ENCODE results near the gene TENT4A. TPM values are rescaled to one million over a fixed set of nuclear protein-coding genes. Genes with fewer than 3 reads are reported as not detected.

TENT4A gene
- total and polyA plus RNA-seq, 8 donors, result 7.0 to 13.6 (median 8.6) TPM

DNA sequence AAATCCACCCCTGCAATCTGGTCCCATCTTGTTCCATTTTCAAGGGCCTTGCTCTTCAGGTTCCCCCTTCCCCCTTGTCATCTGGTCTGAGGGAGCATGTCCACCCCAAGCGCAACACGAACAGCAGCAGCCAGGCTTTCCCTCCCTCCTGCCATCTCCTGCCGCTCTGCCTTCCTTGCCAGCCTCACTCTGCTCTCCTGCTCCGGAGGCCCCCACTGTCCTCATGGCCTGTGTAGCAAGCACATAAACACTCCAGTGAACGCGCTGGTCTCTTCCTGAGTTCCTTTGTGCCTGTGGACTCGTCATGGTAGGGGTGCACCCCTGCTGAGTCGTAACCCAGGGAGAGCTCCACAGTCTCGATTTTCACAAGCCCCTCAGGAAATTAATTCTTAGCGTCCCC is 29.9 kb downstream of the TENT4A start:
- peaks cover 0 to 22% (median 5%) of the 10 kb centered on the region in 3 donors for H3K36me3 ChIP-seq
- DNase-seq (no peak), FAIRE-seq (no peak), ATAC-seq (no peak)
- no peaks in the 10 kb centered on the region for H3K27me3 ChIP-seq
- no peak overlapping the region for H3K27ac ChIP-seq
- TF ChIP-seq CTCF (IDR thresholded peaks at IDR 0.05), result no peak
- no peaks in the 10 kb centered on the region for H3K4me1 ChIP-seq
- no peaks in the 10 kb centered on the region for H3K9me3 ChIP-seq
- intact Hi-C loops (cut with DNase I), result loop anchor here in 1 of 3 donors (10.0 kb wide), 2 partner anchors 108 to 448 kb away; partner anchors contain the start of genes NSUN2 and SRD5A1
- 84 to 86% methylated on average over 10 of the region's 10 CpGs for WGBS, 2 donors
- no peak overlapping the region for H3K4me3 ChIP-seq

- no peak for FAIRE-seq
- ATAC-seq, result peak in 1 of 4 donors; percentile 10
- intact Hi-C loops (cut with DNase I), result loop anchor here in 1 of 3 donors (10.0 kb wide), 2 partner anchors 110 to 450 kb away; partner anchors contain the start of genes NSUN2 and SRD5A1
- Histone ChIP-seq H3K4me3 (no peak overlapping the region), H3K9me3 (no peaks in the 10 kb centered on the region), H3K27me3 (no peaks in the 10 kb centered on the region), H3K36me3 (peaks cover 0 to 18% (median 5%) of the 10 kb centered on the region in 3 donors), H3K27ac (no peak overlapping the region), H3K4me1 (no peaks in the 10 kb centered on the region)
- no peak for DNase-seq
- TF ChIP-seq CTCF (IDR thresholded peaks at IDR 0.05), result no peak
- WGBS, 2 donors, result 76 to 77% methylated on average over 12 of the region's 12 CpGs
These were observed 31.8 kb downstream of the TENT4A start for GRCh38 chr5:6744841-6745705.

- 65 to 66% methylated on average over 10 of the region's 10 CpGs for WGBS, 2 donors
- Histone ChIP-seq H3K36me3 (peaks cover 0 to 25% (median 5%) of the 10 kb centered on the region in 3 donors), H3K4me3 (no peak overlapping the region), H3K4me1 (no peaks in the 10 kb centered on the region), H3K27ac (no peak overlapping the region), H3K9me3 (no peaks in the 10 kb centered on the region), H3K27me3 (no peaks in the 10 kb centered on the region)
- intact Hi-C loops (cut with DNase I), result loop anchor here in 1 of 3 donors (10.0 kb wide), 2 partner anchors 111 to 451 kb away; partner anchors contain the start of genes NSUN2 and SRD5A1
- peak; percentile 37 to 64 (median 59) for TF ChIP-seq CTCF (IDR thresholded peaks at IDR 0.05)
- DNase-seq (no peak), FAIRE-seq (peak; percentile 34), ATAC-seq (peak; percentile 66 to 90 (median 89))
These were observed 32.5 kb downstream of the TENT4A start for GRCh38 chr5:6745706-6746222.

GRCh38 chr5:6746244-6746643 is 33.0 kb downstream of the TENT4A start:
- no peaks in the 10 kb centered on the region for H3K27me3 ChIP-seq
- WGBS, 2 donors, result 82 to 87% methylated on average over 9 of the region's 9 CpGs
- TF ChIP-seq CTCF (IDR thresholded peaks at IDR 0.05), result no peak
- H3K36me3 ChIP-seq, result peaks cover 0 to 30% (median 5%) of the 10 kb centered on the region in 3 donors
- H3K9me3 ChIP-seq, result no peaks in the 10 kb centered on the region
- no peak overlapping the region for H3K4me3 ChIP-seq
- no peak for ATAC-seq
- FAIRE-seq, result no peak
- DNase-seq, result no peak
- no peaks in the 10 kb centered on the region for H3K4me1 ChIP-seq
- intact Hi-C loops (cut with DNase I), result loop anchor here in 1 of 3 donors (10.0 kb wide), 2 partner anchors 111 to 451 kb away; partner anchors contain the start of genes NSUN2 and SRD5A1
- H3K27ac ChIP-seq, result no peak overlapping the region

Measured in pancreas (tissue), 10 donors.